ENCODE data around the gene ZKSCAN1.
A peak's percentile ranks its signal among the peaks of the same experiment; 100 is the strongest.

Gene ZKSCAN1

DNA sequence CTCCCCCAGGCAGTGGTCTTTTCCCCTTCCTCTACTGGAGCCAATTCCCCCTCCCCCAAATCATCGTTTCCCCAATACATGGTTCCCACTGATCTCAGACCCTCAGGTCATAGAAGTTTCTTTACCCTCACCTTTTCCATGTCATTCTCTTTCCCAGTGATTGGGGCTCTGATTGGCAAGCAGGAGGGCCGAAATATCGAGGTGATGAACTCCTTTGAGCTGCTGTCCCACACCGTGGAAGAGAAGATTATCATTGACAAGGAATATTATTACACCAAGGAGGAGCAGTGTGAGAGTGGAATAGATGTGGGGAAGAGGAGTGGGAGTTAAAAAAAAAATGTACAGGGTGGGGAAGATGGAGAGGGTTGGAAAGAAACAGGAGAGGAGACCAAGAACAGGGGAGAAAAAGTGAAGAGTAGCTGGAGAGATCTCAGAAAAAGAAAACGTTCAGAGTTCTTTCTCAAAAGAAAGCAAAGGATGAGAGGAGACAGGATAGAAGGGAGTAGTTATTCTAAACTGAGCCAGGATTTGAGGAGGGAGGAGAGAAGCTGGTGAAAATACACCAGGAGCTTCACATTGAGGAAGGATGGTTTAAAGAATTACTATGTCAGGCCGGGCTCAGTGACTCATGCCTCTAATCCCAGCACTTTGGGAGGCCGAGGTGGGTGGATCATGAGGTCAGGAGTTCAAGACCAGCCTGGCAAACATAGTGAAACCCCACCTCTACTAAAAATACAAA is 74.2 kb downstream of the ZKSCAN1 start:
- H3K27me3 ChIP-seq (ENCODE audit: control insufficient read depth, insufficient read depth, low read length), result no peaks in the 10 kb centered on the region
- H3K9ac ChIP-seq (ENCODE audit: low read length), result peak overlapping the region; percentile 87
- H3K36me3 ChIP-seq (ENCODE audit: control insufficient read depth, insufficient read depth, low read length), result peaks cover 14% of the 10 kb centered on the region
- peaks cover 16% of the 10 kb centered on the region for H3K4me1 ChIP-seq (ENCODE audit: control insufficient read depth, insufficient read depth, low read length)
- no peaks in the 10 kb centered on the region for H3K9me3 ChIP-seq (ENCODE audit: control insufficient read depth, low read length)
- H3K4me3 ChIP-seq (ENCODE audit: low read length), result peak overlapping the region; percentile 87

DNA sequence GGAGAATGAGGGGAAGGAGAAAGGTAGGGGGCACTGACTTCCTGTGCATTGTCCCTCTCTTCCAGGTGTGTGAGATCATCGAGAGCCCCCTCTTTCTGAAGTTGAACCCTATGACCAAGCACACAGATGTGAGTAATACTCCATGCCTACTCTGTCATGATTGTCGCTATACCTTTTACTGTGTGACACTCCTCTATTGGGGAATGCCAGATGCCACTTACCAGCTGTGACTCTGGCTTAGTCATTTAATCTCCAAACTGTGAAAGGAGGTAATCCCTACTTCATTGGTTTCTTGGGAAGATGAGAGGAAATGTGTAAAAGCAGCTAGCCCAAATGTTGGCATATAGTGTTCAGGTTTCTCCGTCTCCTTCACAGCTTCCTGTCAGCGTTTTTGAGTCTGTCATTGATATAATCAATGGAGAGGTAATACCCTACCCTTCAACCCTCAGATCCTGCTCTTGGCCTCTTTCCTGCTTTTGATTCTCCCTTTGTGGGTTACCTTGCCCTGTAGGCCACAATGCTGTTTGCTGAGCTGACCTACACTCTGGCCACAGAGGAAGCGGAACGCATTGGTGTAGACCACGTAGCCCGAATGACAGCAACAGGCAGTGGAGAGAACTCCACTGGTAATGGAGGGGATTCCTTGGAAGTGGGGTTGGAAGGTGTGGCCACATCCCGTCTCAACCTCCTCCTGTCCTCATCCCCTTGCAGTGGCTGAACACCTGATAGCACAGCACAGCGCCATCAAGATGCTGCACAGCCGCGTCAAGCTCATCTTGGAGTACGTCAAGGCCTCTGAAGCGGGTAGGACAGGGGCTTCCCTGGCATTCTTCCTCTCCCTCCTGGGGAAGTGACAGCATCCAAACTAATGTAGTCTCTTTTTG is 75.4 kb downstream of the ZKSCAN1 start:
- Histone ChIP-seq H3K36me3 (ENCODE audit: control insufficient read depth, insufficient read depth, low read length) (peaks cover 14% of the 10 kb centered on the region), H3K27me3 (ENCODE audit: control insufficient read depth, insufficient read depth, low read length) (no peaks in the 10 kb centered on the region), H3K9me3 (ENCODE audit: control insufficient read depth, low read length) (no peaks in the 10 kb centered on the region), H3K4me3 (ENCODE audit: low read length) (no peak overlapping the region), H3K4me1 (ENCODE audit: control insufficient read depth, insufficient read depth, low read length) (peaks cover 16% of the 10 kb centered on the region), H3K9ac (ENCODE audit: low read length) (no peak overlapping the region)

Data from mucosa of stomach (tissue), 1 donor.